Measurements from ENCODE around the gene GGA3.
"Not testable (repeated sequence)": the region's sequence is repeated elsewhere in the genome, so short reads cannot be mapped to it uniquely, and the experiment has no call there.

The GGA3 gene, protein sequence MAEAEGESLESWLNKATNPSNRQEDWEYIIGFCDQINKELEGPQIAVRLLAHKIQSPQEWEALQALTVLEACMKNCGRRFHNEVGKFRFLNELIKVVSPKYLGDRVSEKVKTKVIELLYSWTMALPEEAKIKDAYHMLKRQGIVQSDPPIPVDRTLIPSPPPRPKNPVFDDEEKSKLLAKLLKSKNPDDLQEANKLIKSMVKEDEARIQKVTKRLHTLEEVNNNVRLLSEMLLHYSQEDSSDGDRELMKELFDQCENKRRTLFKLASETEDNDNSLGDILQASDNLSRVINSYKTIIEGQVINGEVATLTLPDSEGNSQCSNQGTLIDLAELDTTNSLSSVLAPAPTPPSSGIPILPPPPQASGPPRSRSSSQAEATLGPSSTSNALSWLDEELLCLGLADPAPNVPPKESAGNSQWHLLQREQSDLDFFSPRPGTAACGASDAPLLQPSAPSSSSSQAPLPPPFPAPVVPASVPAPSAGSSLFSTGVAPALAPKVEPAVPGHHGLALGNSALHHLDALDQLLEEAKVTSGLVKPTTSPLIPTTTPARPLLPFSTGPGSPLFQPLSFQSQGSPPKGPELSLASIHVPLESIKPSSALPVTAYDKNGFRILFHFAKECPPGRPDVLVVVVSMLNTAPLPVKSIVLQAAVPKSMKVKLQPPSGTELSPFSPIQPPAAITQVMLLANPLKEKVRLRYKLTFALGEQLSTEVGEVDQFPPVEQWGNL

GRCh38 chr17:75261336-75262111 lies at the start of gene GGA3, which contains the start of gene MRPS7:
GGA3 (minus strand) TSS chr17:75261606; CDS start chr17:75261587, 19 bp downstream.
MRPS7 (plus strand) TSS chr17:75261879; CDS start chr17:75261901, 22 bp downstream.
- peak; percentile 88 to 92 for DNase-seq (ENCODE audit: low read depth in 2 of 2)

GRCh38 chr17:75308732-75309629 lies 47.6 kb upstream of the GGA3 start:
- DNase-seq (ENCODE audit: low read depth in 2 of 2), result no peak

GRCh38 chr17:75307957-75308731 lies 46.7 kb upstream of the GGA3 start:
- DNase-seq (ENCODE audit: low read depth in 2 of 2), result no peak

DNA sequence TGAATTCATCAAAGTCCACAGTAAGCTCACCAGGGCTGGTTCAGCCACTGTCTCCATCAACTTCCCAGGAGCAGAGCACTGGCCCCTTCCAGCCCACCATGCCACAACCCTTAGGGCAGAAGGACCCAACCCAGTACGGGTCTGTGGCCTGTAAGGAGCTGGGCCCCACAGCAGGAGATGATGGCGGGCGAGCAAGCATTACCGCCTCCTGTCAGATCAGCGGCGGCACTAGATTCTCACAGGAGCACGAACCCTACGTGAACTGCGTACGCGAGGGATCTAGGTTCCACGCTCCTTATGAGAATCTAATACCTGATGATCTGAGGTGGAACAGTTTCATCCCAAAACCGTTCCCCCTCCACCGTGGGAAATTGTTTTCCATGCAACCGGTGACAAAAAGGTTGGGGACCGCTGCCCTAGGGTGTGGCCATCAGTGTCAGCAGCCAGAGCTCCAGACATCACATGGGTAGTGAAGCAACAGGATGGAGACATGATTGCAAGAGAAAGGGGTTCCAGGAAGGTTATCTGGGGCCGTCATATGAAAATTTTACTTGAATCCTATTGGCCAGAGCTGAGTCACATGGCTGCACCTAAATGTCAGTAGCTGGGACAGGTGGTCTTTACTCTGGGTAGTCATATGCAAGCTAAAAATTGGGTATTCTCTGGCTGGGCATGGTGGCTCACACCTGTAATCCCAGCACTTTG lies 40.2 kb upstream of the GGA3 start:
- no peak for DNase-seq (ENCODE audit: low read depth in 2 of 2)

GRCh38 chr17:75301049-75301448 lies 39.6 kb upstream of the GGA3 start:
- DNase-seq (ENCODE audit: low read depth in 2 of 2), result no peak

- DNase-seq (ENCODE audit: low read depth in 2 of 2), result no peak
Observed at GRCh38 chr17:75300280-75300679, 38.9 kb upstream of the GGA3 start.

DNA sequence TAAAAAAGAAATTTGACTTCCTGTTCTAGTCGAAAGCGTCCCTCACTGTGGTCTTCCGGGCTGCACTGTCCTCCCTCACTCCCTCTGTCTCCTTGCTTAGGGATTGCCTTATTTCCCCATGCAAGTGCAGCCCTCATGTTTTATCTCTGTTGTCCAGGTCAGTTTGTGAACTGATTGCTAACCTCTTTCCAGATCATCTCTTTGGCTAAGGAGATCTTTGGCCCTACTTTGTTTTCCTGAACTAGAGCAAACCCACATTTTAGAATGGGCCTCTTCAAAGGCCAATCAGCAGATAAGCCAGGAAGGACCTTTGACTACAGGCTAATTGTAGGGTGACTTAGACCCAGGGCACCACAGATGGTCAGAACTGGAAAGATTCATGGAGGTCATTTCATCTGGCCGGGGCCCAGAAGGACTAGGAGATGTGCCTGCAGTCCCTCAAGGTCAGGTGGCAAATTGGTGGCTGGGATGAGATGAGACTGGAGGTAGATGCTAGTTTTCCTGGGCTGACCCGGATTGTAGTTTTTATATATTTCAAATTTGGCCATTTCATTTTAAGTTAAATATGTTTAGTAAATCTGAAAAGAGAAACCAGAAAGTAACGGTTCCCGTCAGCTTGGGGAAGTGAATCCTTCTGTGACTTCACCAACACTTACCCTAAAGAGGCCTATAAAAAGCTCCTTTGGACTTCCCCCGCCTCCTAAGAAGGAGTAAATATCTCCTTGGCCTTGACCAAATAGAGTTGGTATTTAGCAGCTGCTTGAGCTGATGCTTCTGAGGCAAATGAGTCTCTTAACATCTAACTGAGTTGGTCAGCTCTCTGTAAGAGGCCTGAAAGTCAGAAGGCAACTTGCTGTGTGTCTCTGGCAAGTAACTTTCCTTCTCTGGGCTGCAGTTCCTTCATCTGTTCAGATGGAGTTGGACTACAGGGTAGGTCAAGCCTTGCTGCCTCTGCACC lies 34.1 kb upstream of the GGA3 start:
- DNase-seq (ENCODE audit: low read depth in 2 of 2), result no peak

GRCh38 chr17:75292810-75293448 lies 31.5 kb upstream of the GGA3 start:
- DNase-seq (ENCODE audit: low read depth in 2 of 2), result not testable (repeated sequence)

DNA sequence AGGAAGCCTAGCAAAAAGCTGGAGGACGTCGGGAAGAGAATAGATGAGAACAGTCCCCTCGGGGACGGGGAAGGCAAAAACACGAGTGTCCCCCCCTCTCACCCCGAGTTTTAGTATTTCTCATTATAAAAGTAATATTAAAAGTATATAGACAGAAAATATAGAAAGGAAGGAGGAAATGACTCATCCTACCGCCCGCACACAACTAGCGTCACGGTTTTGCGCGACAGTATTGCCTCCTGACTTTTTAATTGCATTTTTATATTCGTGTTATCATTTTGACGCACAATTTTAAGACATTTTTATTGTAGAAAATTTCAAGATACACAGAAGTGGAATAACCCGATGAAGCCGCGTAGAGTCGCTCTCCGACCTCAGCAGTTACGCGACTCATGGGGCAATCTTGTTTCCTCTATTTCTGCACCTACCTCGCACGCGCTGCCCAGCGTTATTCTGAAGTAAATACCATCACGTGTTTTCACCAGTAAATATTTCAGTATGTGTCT lies 28.5 kb upstream of the GGA3 start:
- peak; percentile 27 to 43 for DNase-seq (ENCODE audit: low read depth in 2 of 2)

DNA sequence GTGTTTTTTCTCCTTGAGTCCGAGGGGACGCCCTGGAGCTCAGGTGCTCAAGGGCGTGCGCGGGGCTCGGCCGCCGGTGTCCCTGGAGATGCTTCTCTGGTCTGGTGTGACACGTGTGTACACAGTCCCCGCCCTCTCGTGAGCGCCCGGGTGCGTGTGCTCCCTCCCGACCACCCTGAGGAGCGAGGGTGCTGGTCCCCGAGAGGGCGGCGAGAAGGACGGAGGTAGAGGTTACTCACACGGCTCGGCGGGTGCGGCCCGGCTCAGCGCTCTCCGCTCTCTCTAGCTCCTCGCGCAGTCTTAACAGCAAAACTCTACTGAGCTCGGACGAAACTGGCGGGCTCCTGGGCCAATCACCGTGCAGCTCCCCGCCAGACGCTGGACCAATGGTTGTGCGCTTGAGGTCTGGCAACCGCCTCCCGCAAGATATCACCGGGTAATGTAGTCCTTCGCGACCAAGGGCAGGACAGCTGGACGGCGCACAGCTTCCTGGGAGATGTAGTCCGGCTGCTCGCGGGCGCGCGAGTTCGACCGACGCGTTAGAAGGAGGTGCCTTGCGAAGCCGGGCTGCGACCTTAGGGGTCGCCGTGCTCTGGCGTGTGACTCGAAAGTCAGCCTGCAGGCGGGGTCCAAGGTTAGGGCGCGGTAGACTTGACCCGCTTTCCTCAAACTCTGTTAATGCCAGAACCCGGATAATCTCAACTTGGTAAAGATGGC lies 27.9 kb upstream of the GGA3 start, which contains the start of gene SLC25A19:
Gene SLC25A19, minus strand, starts transcription at position 319 of the 717 bp plus-strand sequence. CDS start 2,669 bp downstream, outside the sequence.
- DNase-seq (ENCODE audit: low read depth in 2 of 2), result peak; percentile 85 to 91

GRCh38 chr17:75288770-75289114 lies 27.3 kb upstream of the GGA3 start:
- DNase-seq (ENCODE audit: low read depth in 2 of 2), result no peak

DNA sequence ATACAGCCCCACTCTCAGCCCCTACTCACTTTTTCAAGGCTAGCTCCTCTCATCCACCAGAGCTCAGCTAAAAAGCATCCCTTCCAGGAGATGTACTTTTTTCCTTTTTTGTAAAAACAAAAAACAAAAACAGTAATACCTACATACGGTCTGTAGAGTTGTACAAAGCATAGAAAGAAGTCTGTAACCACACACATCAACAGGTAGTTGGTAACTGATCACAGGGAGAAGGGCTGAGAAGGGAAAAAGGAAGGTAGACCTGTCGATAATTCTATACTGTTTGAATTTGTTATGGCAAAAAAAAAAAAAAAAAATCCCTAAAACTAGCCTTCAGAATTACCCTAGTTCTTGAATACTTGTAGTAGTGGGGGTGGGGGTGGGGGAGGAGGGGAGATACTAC lies 27.0 kb upstream of the GGA3 start:
- no peak for DNase-seq (ENCODE audit: low read depth in 2 of 2)

DNA sequence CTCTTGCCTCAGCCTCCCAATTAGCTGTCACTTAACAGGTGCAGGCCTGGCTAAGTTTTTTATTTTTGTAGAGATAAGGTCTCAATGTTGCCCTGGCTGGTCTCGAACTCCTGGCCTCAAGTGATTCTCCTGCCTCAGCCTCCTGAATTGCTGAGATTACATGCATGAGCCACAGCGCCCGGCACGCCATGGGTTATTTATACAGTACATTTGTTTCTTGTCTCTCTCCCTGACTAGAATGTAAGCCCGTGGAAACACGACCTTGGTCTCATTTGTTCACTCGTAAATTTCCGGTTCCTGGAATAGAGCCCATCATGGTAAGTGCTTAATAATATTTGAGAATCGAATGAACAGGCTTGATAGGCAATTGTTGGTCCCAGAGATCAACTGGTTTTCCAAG lies 25.8 kb upstream of the GGA3 start:
- no peak for DNase-seq (ENCODE audit: low read depth in 2 of 2)

GRCh38 chr17:75285123-75285522 lies 23.7 kb upstream of the GGA3 start:
- no peak for DNase-seq (ENCODE audit: low read depth in 2 of 2)

- not testable (repeated sequence) for DNase-seq (ENCODE audit: low read depth in 2 of 2)
Observed at GRCh38 chr17:75280189-75280588, 18.8 kb upstream of the GGA3 start.

DNA sequence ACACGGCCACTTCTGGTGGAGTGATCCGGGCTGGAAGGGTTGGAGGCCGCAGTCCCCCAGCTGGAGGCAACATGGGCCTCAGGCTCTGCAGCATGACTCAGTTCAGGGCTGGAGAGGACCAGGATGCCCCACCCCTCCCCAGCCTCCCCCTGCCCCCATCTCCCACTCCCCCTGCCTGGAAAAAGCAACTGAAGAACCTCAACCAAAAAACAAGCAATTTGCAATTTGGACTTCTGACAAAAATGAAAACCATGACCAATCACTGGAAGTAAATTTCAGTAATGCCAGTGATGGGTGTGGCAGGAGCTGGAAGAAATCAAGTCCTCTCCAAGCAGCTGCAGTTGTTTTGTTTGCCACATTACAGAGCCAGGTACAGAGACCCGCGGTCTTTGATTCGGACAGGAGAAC lies 16.3 kb upstream of the GGA3 start:
- DNase-seq (ENCODE audit: low read depth in 2 of 2), result no peak

Data from stimulated activated CD8-positive, alpha-beta memory T cell treated with anti-CD3 and anti-CD28 coated beads, Interleukin-2, amount 100 ng/mL, for 1 hour (primary cell).